ENCODE measurements around the gene NBEA. TPM values are rescaled to one million over a fixed set of nuclear protein-coding genes. Genes with fewer than 3 reads are reported as not detected.

NBEA gene
- total and polyA plus RNA-seq, 12 donors: 3.1 to 19.7 (median 14.2) TPM

DNA sequence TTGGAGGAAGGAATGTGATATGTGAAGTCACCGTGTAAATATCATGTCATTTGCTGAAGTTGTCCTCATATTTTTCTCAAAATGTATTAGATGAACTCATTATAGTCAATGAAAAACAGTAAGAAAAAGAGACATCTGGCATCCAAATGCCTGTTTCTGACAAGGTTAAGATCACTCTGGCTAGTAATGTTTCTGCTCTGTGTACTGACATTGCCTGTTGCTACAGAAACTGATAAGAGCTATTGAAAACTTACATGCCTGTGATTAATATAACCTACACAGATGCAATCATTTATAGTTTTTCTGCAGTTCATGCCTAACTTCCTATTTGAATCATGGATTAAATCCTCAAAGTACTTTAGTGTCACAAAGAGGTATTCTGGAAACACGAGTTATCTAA, 249.8 kb downstream of the NBEA start:
- Histone ChIP-seq H3K4me3 (no peak overlapping the region), H3K4me1 (replicated peaks in 1 of 2) (no peaks in the 10 kb centered on the region), H3K27ac (no peak overlapping the region), H3K9me3 (replicated peaks in 1 of 3) (peaks cover 0 to 5% (median 0%) of the 10 kb centered on the region in 3 donors), H3K27me3 (no peaks in the 10 kb centered on the region), H3K36me3 (replicated peaks in 1 of 2) (peaks cover 0 to 5% of the 10 kb centered on the region in 2 donors)
- 83 to 93% (median 91%) methylated on average over 2 of the region's 2 CpGs for WGBS, 4 donors
- DNase-seq: no peak
- intact Hi-C loops (cut with DNase I): no loop called here
- no peak for TF ChIP-seq POLR2A (IDR thresholded peaks at IDR 0.05)
- TF ChIP-seq, protein P1, sequence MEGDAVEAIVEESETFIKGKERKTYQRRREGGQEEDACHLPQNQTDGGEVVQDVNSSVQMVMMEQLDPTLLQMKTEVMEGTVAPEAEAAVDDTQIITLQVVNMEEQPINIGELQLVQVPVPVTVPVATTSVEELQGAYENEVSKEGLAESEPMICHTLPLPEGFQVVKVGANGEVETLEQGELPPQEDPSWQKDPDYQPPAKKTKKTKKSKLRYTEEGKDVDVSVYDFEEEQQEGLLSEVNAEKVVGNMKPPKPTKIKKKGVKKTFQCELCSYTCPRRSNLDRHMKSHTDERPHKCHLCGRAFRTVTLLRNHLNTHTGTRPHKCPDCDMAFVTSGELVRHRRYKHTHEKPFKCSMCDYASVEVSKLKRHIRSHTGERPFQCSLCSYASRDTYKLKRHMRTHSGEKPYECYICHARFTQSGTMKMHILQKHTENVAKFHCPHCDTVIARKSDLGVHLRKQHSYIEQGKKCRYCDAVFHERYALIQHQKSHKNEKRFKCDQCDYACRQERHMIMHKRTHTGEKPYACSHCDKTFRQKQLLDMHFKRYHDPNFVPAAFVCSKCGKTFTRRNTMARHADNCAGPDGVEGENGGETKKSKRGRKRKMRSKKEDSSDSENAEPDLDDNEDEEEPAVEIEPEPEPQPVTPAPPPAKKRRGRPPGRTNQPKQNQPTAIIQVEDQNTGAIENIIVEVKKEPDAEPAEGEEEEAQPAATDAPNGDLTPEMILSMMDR (IDR thresholded peaks at IDR 0.05): no peak

DNA sequence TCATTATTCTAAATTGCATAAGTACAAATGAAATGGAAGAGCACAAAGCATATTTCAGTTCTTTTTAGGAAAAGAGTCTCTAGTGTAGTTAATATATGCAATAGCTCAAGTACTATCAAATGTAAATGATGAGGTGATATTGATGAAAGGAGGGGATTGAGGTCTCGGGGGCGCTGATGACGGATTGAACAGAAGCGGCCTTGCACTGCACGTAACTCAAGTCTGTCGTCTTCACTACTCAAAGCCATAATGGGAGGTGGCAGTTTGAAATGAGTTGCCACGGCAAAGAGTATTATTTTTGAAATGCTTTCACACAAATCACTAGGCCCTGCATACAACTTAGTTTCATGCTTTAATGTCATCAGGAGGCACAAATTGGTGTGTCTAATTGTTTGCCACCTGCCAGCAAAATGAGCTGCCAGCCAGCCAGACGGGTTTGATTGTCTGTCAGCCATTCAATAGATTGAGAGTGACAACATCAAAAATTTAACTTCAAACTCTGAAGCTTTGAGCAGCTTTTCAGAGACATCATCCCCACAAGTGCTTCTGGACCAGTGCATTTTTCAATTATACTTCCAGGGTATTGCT, 256.6 kb downstream of the NBEA start:
- Histone ChIP-seq H3K27me3 (no peaks in the 10 kb centered on the region), H3K27ac (no peak overlapping the region), H3K9me3 (replicated peaks in 1 of 3) (no peaks in the 10 kb centered on the region), H3K4me1 (replicated peaks in 1 of 2) (no peaks in the 10 kb centered on the region), H3K4me3 (no peak overlapping the region), H3K36me3 (replicated peaks in 1 of 2) (peaks cover 0 to 5% of the 10 kb centered on the region in 2 donors)
- no peak for DNase-seq
- intact Hi-C loops (cut with DNase I): no loop called here
- 93 to 94% (median 94%) methylated on average over 7 to 8 of the region's 8 CpGs for WGBS, 4 donors
- TF ChIP-seq POLR2A (IDR thresholded peaks at IDR 0.05): no peak
- TF ChIP-seq, protein P1 (IDR thresholded peaks at IDR 0.05): no peak

DNA sequence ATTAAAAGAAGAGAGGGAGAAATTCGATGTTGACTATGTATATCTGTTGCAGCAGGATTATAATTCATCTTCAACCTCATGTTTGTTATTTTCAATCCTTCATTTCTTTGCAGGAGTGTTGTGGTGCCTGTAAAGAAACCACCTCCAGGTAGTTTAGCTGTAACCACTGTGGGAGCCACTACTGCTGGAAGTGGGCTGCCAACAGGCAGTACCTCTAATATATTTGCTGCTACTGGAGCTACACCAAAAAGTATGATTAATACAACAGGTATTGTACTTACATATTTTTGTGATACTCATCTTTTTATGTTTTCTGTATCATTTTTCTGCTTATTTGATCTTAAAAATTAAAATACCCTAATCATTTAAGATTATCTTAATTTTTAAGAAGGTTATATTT, 266.5 kb downstream of the NBEA start:
- Histone ChIP-seq H3K4me3 (no peak overlapping the region), H3K27ac (no peak overlapping the region), H3K9me3 (replicated peaks in 1 of 3) (no peaks in the 10 kb centered on the region), H3K4me1 (replicated peaks in 1 of 2) (no peaks in the 10 kb centered on the region), H3K36me3 (replicated peaks in 1 of 2) (no peaks in the 10 kb centered on the region), H3K27me3 (no peaks in the 10 kb centered on the region)
- no peak for DNase-seq
- 87 to 90% (median 89%) methylated on average over 1 of the region's 1 CpG for WGBS, 4 donors
- no peak for TF ChIP-seq POLR2A (IDR thresholded peaks at IDR 0.05)
- TF ChIP-seq, protein P1 (IDR thresholded peaks at IDR 0.05): no peak
- intact Hi-C loops (cut with DNase I): no loop called here

DNA sequence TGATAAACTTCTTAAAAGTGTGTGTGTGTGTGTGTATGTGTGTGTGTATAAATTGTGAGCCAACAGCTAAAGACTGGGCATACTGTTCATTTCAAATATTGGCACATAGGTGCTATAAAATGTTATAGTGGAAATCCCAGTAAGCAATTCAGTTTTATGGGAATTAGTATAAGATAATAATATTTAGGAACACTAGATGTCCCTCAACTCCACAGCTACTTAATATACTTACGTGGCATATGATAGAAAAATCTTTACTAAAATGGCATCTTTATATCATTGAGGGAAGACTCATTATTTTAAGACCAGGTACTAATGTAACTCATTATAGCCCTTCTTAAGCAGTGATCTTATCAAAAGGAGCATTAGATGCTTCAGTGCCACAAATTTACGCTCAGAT, 268.2 kb downstream of the NBEA start:
- no peaks in the 10 kb centered on the region for H3K36me3 ChIP-seq (replicated peaks in 1 of 2)
- H3K4me3 ChIP-seq: no peak overlapping the region
- intact Hi-C loops (cut with DNase I): no loop called here
- no peaks in the 10 kb centered on the region for H3K27me3 ChIP-seq
- WGBS, 4 donors: 81 to 89% (median 85%) methylated on average over 2 of the region's 2 CpGs
- no peaks in the 10 kb centered on the region for H3K4me1 ChIP-seq (replicated peaks in 1 of 2)
- H3K27ac ChIP-seq: no peak overlapping the region
- no peak for DNase-seq
- no peak for TF ChIP-seq POLR2A (IDR thresholded peaks at IDR 0.05)
- TF ChIP-seq, protein P1 (IDR thresholded peaks at IDR 0.05): no peak
- peaks cover 0 to 5% (median 0%) of the 10 kb centered on the region in 3 donors for H3K9me3 ChIP-seq (replicated peaks in 1 of 3)
